ENCODE measurements around the gene RAB36.

- TF ChIP-seq GABPA (IDR thresholded peaks at IDR 0.05 in 1 of 2, conservative IDR thresholded peaks at IDR 0.05 in 1 of 2) (no peak), CTCF (IDR thresholded peaks at IDR 0.05; ENCODE audit: low read depth, low read length, missing input control) (no peak), FOXA1 (IDR thresholded peaks at IDR 0.05) (no peak), TAF1 (conservative IDR thresholded peaks at IDR 0.05) (no peak), MAX (IDR thresholded peaks at IDR 0.05) (no peak), REST (IDR thresholded peaks at IDR 0.05) (no peak)
Measured at GRCh38 chr22:23192133-23192532, 46.9 kb downstream of the RAB36 start.

Data from liver (tissue), 3 donors.